Stimulated activated CD8-positive, alpha-beta memory T cell treated with anti-CD3 and anti-CD28 coated beads, Interleukin-15, amount 100 ng/mL, for 1 hour (primary cell): ENCODE measurements around the gene SKA1.
"Not testable (repeated sequence)": the region's sequence is repeated elsewhere in the genome, so short reads cannot be mapped to it uniquely, and the experiment has no call there.

Source experiments
- DNase-seq: peaks from one replicate; pipeline ENCODE4 v3.0.0-alpha.2; 2020; ENCODE audit warnings: low read depth

The SKA1 gene

GRCh38 chr18:50429207-50429948 lies 54.5 kb downstream of the SKA1 start:
- no peak for DNase-seq

- DNase-seq: no peak
Observed at GRCh38 chr18:50432915-50433314, 58.1 kb downstream of the SKA1 start.

GRCh38 chr18:50436742-50437141 lies 61.9 kb downstream of the SKA1 start:
- DNase-seq: not testable (repeated sequence)

- no peak for DNase-seq
Observed at GRCh38 chr18:50439460-50440015, 64.7 kb downstream of the SKA1 start.

- no peak for DNase-seq
Observed at GRCh38 chr18:50441016-50441415, 66.2 kb downstream of the SKA1 start.

GRCh38 chr18:50441501-50441900 lies 66.7 kb downstream of the SKA1 start:
- DNase-seq: no peak
